Renal cortical epithelial cell (primary cell): ENCODE data around the gene SEMA3A. TPM values are rescaled to one million over a fixed set of nuclear protein-coding genes. Genes with fewer than 3 reads are reported as not detected.
"Not testable (repeated sequence)": the region's sequence is repeated elsewhere in the genome, so short reads cannot be mapped to it uniquely, and the experiment has no call there.

Source experiments
- DNase-seq: peaks from one replicate; pipeline ENCODE4 v3.0.0-alpha.2; 2011; ENCODE audit warnings: low read depth
- total RNA-seq: library from RNA; depleted of rRNA; stranded (reverse); fragments of >200 nt; gene quantifications from 2 replicates; pipeline ENCODE4 v1.2.3, GENCODE V29; 2014

SEMA3A gene
- total RNA-seq: 7.1 and 16.0 TPM in 2 replicates

DNA sequence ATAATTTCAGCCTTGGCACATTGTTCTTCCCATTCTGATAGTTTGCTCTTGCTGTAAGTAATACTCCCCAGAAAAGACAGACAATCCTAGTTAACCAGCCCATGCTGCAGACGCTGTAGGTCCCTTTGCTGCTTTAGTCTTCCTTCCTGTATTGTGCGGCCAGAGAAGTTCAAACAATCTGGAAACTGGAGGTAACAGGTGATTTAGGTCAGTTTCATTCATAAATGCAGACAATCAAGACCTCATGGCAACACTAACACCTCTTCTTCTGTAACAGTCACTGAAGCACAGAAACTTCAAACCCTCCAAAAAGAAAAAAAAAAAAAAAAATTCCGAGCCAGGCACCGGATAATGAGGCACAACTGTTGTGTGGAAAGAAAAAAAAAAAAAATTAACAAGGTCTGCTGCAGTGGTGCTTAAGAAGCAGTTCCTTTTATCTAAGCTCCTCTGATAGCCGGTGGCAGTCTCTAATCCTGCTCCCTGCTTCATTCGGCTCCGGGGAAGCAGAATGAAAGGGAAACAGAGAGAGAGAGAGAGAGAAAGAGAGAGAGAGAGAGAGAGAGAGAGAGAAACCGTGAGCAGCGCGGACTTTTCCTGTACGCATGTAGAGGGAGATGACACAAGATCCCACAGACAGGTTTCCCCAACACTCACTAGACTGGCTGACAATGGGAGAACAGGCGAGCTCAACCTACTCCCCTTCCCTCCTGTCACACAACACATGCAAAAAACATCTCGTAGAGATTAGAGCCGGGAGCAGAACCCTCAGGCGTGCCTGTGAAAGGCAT lies at the start of gene SEMA3A:
Gene SEMA3A (minus strand): TSS at position 306 of the 788 bp plus-strand sequence. CDS start 203 bp downstream, at position 103.
- peak; percentile 60 for DNase-seq

DNA sequence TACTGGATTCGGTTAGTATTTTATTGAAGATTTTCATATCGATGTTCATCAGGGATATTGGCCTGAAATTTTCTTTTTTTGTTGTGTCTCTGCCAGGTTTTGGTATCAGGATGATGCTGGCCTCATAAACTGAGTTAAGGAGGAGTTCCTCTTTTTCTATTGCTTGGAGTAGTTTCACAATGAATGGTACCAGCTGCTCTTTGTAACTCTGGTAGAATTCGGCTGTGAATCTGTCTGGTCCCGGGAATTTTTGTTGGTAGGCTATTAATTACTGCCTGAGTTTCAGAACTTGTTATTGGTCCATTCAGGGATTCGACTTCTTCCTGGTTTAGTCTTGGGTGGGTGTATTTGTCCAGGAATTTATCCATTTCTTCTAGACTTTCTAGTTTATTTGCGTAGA lies 48.4 kb upstream of the SEMA3A start:
- DNase-seq: not testable (repeated sequence)

DNA sequence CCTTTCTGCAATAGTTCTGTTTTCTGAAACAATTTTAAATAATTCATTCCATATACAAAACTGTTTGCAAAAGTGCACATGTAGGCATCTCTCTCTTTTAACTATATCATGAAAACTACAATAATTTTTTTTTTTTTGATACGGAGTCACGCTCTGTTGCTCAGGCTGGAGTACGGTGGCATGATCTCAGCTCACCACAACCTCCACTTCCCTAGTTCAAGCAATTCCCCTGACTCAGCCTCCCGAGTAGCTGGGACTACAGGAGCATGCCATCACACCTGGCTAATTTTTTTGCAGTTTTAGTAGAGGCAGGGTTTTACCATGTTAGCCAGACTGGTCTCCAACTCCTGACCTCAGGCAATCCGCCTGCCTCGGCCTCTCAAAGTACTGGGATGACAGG lies 44.0 kb upstream of the SEMA3A start:
- DNase-seq: peak; percentile 58

DNA sequence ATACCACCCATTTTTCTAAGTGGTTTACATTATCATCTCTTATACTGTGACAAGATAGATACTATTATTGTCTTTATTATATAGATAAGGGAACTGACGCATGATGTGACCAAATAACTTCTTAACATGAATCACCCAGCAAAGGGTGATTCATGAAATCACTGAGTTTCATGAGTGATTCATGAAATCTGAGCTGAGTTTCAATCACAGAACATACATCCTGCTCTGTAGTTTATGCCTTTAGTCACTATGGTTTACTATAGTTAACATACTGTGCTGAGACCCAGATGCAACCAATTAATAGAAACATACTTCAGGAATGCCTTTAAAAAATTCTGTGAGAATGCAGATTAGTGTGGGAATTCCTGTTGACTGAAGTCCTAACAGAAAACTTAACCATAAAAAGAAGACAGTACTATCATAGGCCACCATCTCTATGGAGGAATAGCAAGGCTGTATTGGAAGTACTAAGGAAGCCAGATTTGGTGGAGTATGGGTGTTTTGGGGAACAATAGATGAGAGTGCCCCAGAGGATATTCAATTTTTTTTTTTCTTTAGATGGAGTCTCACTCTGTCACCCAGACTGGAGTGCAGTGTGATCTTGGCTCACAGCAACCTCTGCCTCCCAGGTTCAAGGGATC lies 43.1 kb upstream of the SEMA3A start:
- DNase-seq: peak; percentile 84

DNA sequence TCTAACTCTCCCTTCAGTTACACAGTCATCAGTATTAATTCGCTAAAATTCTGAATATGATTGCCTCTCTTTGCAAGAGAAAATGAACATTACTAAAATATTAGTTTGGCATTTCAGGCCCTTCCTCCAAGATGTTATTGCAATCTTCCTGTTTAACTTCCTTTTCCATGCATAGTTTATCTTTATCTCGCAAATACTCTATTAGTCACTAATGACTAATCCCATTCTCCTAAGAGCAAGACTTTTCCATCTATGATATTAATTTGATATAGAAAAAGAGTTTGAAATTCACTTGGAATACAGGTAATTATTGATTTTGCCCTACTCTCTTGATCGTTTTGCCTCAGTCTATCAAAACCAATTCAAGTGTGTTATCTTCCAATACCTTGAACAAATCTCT lies 41.8 kb upstream of the SEMA3A start:
- peak; percentile 47 for DNase-seq

DNA sequence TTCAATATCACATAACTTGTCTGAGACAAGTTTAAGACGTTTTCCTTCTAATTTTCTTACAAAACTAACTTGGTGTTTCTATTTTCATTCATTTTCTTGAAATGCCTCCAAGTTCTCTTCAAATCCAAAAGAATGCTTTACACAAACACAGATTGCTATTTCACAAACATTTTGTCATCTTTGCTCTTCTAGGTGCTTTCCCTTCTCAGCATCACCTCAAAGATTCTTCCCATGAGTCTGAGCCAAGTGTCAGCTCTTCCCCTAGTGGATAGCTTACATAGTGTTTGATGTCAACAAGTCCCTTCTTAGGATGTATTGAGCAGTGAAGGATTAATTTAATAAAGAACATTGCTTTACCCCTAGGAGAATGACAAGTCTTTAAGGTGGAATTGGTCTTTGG lies 38.1 kb upstream of the SEMA3A start:
- no peak for DNase-seq

DNA sequence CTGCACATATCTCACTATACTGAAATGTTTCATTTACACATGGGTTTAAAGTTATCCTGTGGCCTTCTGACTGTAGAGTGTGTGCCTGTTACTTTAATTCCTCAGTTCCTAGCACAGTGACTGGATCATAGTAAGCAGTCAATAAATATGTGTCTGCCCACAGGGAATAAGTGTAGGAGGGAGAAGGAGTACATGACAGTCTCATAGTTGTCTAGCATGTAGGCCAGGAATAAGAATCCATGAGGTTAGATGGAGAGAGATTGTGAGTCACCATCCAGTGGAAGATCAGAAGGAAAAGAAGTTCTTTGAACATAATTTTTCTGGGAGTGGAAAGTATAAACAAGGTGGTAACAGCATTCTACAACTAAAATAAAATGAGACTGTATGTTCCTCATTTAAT lies 36.6 kb upstream of the SEMA3A start:
- DNase-seq: no peak

DNA sequence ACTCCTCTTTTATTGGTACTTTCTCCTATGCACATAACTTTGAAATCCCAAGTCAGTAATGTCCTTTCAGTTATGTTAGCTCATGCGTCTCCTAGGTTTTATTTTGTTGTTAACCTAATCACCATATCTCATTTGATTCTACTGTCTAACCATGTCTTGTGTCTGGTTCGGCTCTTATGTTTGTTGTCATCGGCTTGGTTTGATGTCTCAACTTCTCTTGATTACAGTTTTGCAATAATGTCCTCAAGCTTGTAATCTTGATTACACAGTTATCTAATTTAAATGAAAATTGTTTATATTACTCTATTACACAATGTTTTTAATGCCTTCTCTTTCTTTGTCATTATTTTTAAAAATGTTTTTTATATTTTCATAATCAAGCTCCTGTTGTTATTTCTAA lies 35.9 kb upstream of the SEMA3A start:
- DNase-seq: no peak

DNA sequence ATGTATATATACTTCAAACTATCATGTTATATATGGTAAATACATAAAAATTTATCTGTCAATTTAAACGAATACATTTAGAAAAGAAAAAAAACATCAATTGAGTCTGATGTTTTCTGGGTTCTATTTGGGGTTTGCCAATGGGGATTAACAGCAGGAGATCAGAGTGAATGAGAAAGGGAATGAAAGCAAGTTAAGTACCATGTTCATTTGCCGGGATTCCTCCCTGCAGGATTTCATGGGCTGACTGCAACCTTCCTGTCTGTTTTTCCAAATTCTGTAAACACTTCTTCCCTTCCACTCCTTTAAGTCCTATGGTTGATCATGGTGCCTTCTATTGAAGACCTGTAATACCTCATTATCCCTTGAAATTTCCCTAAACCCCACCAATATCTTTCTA lies 33.9 kb upstream of the SEMA3A start:
- DNase-seq: no peak

DNA sequence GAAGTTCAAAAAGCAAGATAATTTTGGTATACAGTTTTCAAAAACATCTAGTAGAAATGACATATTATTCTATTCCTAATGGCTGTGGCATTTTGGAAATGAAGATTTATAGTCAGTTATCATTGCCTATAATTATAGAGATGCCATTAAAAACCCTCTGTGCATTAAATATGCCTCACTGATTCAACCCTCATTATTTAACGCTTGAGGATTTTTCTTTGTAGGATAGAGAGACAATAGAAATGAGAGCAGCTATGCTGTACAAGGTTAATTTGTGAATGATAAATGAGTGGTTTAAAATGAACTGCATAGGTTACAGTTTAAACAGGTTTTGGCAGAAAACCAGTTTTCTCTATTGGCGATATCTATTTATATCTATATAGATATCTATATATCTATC lies 32.2 kb upstream of the SEMA3A start:
- no peak for DNase-seq

DNA sequence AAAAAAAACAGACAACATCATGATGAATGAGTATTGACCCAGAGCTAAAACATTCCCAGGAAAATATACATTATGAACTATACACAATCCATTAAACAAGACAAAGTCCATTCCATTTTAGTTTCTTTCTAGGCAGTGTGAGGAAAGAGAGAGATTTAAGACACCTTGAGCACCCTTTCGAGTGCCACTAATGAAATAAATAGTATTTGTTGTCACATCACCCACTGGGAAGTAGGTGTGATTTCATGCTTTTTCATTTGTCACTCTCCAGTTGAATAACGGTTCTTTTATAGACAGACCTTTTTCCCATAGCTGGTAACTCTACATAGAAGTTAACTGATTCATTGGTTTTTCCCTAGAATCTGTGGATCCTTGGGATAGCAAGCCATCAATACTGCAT lies 29.9 kb upstream of the SEMA3A start:
- no peak for DNase-seq

DNA sequence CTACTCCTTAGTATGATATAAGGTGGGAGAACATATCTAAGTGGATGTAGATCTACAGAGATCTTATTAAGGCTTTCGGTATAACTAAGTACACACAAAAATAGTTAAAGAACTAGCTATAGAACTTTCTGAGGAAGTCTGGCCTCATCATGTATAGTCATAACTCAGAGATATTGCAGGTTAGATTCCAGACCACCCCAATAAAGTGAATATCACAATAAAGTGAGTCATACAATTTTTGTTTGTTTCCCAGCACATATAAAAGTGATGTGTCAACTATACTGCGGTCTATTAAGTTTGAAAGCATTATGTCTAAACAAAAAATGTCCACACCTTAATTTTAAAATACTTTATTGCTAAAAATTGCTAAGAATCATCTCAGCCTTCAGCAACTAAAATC lies 24.7 kb upstream of the SEMA3A start:
- no peak for DNase-seq

DNA sequence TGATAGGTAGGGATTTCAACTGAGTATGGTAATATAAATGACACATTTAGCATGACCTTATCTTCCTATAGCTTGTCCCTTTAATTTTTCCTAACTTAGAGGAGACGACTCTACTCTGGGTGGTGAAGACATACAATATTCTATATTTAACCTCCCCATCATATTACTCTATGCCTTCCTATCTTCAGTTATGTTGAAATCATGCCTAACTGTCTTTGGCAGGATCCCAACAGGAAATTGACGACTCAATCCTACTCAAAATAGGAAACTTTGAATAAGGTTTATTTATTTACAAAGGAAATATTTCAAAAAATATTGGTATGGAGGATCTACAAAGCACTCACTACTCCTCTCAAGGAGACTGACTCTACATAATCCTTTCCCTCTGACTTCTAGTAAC lies 24.1 kb upstream of the SEMA3A start:
- DNase-seq: no peak

DNA sequence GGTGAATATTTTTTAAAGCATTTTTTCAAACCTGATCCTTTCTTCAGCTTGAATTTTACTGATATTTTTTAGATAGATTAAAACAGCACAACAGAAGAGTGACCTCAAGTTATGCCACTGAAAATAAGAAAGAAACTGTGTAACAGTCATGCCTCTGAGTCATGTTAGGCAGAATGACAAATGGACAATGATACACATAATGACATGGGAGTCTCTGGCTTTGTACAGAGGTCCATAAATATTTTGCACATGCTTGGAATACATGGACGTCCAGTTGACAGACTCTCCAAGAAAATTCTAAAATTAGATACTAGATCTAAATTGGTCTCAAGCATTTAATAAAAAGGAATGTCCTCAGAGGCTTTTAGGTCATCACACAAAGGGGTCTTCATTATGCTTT lies 21.9 kb upstream of the SEMA3A start:
- no peak for DNase-seq

DNA sequence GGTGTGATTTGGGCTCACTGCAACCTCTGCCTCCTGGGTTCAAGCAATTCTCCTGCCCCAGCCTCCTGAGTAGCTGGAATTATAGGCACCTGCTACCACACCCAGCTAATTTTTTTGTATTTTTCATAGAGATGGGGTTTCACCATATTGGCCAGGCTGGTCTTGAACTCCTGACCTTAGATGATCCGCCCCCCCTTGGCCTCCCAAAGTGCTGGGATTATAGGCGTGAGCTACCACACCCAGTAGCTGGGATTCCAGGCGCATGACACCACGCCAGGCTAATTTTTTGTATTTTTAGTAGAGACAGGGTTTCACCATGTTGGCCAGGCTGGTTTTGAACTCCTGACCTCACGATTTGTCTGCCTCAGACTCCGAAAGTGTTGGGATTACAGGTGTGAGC lies 20.2 kb upstream of the SEMA3A start:
- not testable (repeated sequence) for DNase-seq

DNA sequence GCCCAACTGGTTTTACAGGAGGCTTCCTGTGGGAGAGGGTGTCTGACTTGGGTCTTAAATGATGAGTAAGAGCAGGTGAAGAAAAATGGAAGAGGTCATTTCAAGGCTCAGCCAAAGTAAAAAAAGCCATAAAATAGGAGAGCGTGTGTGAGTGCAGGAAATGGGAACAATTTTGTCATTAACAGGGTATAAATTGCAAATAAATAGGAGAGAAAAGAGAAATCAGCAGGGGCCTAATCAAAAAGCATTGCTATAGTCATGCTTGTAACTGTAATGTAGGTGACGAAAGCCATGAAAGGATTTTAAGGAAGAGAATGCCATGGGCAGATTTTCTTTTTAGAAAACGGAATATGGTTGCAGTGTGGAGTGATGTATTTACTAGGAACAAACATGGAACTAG lies 15.7 kb upstream of the SEMA3A start:
- DNase-seq: no peak

DNA sequence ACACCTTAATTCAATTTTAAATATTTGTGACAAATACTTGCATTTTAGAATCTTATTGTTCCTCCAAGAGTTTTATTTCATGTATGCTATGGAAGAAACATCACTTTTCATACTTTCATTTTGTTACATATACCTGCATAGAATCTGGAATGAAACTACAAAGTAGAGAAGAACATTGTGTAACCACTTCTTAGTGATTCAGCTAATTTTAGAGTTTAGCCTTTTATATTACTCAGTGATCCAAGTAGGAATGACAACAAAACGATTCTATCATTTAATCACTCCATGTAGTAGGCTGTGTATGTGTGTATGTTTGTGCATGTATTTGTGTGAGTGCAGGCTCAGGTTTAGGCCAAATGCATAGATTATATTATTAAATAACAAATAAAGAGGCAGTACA lies 14.4 kb upstream of the SEMA3A start:
- DNase-seq: no peak

DNA sequence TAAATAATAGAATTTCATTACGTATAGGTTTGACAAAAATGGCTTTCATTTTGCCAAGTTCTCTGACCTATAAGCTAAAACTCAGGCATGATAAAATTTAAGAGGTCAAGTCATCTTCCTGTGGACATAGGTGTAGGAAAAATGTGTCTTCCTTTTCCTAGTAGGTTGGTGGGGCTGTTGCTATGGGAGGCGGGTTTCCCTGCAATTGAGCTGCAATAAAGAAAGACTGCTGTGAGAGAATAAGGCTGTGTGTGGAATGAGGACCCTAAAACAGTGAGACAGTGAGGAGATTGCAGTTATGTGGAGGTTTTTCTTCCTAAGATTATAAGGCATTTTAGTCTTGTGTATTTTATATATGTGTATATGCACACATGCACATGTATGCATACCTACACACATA lies 13.0 kb upstream of the SEMA3A start:
- DNase-seq: no peak

DNA sequence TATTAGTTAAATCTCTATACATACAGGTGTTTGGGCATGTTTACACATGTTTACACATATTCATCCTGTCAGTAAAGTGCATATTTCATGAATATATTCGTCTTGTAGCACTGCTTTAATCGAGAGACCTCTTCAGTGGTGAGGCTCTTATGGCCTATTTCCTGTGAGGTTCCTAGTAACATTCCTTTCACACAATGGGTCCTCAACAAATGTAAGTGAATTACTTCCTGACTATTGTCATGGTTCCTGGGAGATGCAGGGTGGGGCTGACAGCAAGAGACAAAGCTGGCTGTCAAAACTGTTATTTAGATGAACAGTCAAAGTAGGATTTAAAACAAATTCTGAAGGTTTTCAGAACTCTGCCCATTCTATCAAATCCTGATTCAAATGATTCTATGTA lies 12.4 kb upstream of the SEMA3A start:
- DNase-seq: no peak

DNA sequence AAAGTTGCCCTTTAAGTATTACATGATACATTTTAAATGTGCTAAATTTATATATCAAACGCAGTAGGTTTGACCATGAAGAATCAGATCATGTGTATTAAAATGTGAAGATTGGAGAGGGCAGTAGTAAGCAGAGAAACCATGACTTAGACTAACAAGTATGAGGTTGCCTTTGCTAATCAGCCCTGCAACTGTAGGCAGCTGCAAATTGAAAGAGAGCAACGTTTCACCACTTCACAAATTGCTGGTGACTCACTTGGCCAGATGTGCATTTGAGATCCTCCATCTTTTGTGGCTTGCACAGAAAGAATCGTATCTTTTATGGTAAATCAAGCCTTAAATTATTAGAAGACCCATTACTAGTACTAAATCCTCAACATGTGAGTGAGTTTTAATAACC lies 10.1 kb upstream of the SEMA3A start:
- DNase-seq: no peak

DNA sequence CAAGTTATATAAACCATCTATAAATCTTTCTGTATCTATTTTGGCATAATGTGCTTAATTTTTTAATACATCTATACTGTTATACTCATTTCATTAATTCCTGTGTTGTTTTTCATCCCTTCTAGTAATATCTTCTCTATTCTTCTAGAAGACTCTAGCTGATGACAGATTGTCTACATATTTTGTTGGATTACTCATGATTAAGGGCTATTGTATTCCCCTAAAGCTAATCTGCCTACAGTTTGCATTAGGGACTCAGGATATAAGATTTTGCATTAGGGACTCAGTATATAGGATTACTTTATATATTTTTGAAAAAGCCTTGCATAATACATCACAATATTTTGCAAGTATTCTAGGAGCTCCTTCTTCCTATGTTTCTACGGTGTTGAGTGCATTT lies 8.3 kb upstream of the SEMA3A start:
- no peak for DNase-seq

DNA sequence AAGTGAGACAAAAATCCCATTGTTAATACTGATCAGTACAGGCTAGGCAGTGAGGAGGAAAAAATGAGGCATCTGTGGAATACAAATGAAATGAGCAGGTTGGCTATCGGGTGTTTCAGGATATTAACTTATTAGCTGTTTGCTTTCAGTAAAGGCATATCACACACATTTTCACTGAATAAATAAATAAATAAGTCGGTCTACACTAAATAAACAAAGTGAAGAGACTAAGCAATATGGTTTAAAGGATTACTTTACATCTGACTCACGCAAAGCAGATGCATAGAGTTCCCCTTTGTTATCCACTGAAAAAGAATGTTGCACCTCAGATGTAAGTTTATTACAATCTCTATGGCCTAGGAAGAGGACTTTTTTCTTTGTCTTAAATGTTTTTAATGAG lies 6.3 kb upstream of the SEMA3A start:
- DNase-seq: peak; percentile 26

DNA sequence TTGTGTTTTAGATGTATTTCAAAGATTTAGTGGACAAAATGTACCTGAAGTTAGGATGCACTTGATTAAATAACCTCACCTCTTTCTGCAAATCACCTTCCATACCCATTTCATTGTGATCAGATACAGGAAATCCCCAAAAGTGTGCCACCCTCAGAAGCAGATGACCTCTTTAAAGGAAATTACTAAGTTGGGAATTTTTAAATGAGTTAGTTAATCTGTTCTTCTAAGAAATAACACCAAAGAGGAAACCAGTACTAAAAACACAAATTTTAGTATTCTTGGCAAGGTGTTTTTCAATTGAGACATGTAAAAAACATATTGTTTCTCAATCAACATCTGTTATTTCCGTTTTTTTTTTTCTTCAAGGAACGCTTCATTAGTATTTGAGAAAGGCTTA lies 4.6 kb upstream of the SEMA3A start:
- no peak for DNase-seq

DNA sequence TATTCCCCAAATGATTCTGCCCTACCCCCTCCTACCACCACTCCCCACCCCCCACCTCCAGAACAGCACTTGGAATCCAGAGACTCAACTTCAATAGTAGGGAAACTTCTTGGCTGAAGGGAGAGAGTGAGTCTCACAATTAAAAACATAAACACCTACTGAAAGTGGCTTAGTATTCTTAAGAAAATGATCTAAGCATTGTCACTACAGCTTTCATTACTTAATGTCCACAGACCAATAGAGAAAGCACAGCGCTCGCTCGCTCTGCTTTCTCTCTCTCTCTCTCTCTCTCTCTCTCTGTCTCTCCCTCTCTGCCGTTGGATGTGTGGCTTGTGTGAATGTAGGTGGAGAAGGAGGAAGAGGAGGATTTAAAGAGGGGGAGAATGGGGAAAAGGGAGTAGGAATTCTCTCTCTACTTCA lies 1.5 kb upstream of the SEMA3A start:
- peak; percentile 30 for DNase-seq
